ENCODE results near the gene PDLIM7.

Gene PDLIM7

DNA sequence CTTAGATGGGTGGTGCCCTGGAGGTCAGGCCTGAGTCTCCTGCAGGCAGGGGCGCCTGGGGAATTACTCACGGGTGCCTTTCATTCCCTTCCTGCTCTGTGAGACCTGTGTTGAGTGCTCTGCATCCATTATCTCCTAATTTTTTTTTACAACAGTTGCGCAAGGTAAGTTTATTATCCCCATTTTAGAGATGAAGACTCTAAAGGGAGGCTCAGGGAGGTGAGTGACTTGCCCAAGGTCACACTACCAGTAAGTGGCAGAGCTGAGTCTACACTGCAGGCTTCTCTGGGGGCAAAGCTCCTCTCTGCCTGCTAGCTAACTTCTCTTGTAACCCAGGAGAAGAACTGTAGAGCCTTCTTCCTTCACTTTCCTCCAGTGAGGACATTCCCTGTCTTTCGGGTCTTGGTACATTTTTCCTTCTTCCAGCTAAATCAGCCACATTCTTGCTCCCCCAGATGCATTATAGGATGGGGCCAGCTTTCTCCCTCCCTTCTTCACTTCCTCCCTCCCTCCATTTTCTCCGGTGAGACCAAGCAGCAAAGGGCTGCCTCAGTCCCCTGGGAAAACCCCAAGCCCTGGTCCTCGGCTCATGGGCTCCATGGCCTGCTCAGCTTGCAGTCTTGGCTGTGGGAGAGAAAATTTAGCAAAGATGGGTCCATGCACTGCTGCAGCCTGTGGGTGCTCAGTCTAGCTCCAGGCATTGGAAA, 49.0 kb downstream of the PDLIM7 start:
- Histone ChIP-seq H3K18ac (ENCODE audit: low read length) (no peak overlapping the region), H3K27me3 (ENCODE audit: insufficient read depth, low read length, poor library complexity) (no peaks in the 10 kb centered on the region), H3K4ac (ENCODE audit: low read depth, low read length) (no peak overlapping the region), H3K4me3 (ENCODE audit: low read length) (no peak overlapping the region), H4K8ac (ENCODE audit: low read depth, low read length) (no peak overlapping the region), H2BK5ac (ENCODE audit: low read length) (no peak overlapping the region), H3K4me1 (ENCODE audit: control insufficient read depth, low read depth, low read length) (peaks cover 2% of the 10 kb centered on the region), H4K5ac (ENCODE audit: low read length) (no peak overlapping the region), H3K36me3 (ENCODE audit: control insufficient read depth, insufficient read depth, low read length) (no peaks in the 10 kb centered on the region), H3K79me1 (ENCODE audit: low read length) (no peaks in the 10 kb centered on the region), H3K79me2 (ENCODE audit: control insufficient read depth, insufficient read depth, low read length) (no peaks in the 10 kb centered on the region), H3K27ac (ENCODE audit: low read depth, low read length) (no peak overlapping the region), H2BK120ac (ENCODE audit: low read depth, low read length) (no peak overlapping the region), H3K56ac (ENCODE audit: low read length) (no peak overlapping the region), H2BK15ac (replicated peaks; ENCODE audit: low read depth) (no peak overlapping the region), H3K23ac (ENCODE audit: low read length) (no peak overlapping the region), H3K9ac (ENCODE audit: low read length) (no peak overlapping the region), H3K4me2 (ENCODE audit: low read length) (no peak overlapping the region), H2AK5ac (ENCODE audit: low read length) (no peak overlapping the region)
- DNase-seq = no peak
- WGBS (ENCODE audit: extremely low coverage, insufficient coverage, low lambda C conversion rate) = no CpG with 5 or more reads among the region's 6 CpGs

DNA sequence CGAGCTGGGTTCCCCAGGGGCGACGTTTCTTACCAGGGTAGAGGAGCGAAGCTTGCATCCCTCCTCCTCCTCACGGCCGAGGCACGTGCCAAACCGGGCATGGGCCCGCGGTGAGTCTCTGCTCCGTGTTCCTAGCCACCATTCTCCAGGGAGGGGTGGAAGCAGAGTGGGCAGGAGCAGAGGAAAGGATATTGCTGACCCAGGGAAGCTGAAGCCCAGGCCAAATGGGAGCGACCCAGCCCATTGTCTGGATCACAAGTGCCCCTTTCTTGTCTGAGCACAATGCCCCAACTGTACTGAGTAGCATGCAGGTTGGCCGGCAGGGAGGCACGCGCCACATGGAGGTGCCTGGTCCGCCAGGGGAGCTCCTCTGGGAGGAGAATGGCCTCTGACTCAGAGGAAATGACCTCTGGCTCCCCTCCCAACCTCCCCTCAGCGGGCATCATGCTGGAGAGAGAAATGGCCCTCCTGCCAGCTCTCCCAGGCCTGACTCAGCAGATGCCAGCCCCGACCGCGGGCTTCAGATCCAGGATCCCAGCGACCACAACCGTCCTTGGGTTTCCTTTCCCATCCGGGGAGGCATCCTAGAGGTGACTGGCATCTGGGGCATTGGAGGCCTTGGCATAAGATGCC, 49.7 kb downstream of the PDLIM7 start:
- DNase-seq = peak; percentile 88
- Histone ChIP-seq H4K8ac (ENCODE audit: low read depth, low read length) (no peak overlapping the region), H3K4me1 (ENCODE audit: control insufficient read depth, low read depth, low read length) (peaks cover 2% of the 10 kb centered on the region), H3K27ac (ENCODE audit: low read depth, low read length) (no peak overlapping the region), H3K79me1 (ENCODE audit: low read length) (no peaks in the 10 kb centered on the region), H3K18ac (ENCODE audit: low read length) (no peak overlapping the region), H2BK15ac (replicated peaks; ENCODE audit: low read depth) (no peak overlapping the region), H3K36me3 (ENCODE audit: control insufficient read depth, insufficient read depth, low read length) (no peaks in the 10 kb centered on the region), H3K4me3 (ENCODE audit: low read length) (no peak overlapping the region), H2BK120ac (ENCODE audit: low read depth, low read length) (no peak overlapping the region), H3K9ac (ENCODE audit: low read length) (peak overlapping the region; percentile 59), H3K56ac (ENCODE audit: low read length) (peak overlapping the region; percentile 77), H3K4me2 (ENCODE audit: low read length) (peak overlapping the region; percentile 52), H3K27me3 (ENCODE audit: insufficient read depth, low read length, poor library complexity) (no peaks in the 10 kb centered on the region), H2BK5ac (ENCODE audit: low read length) (peak overlapping the region; percentile 9), H3K23ac (ENCODE audit: low read length) (no peak overlapping the region), H2AK5ac (ENCODE audit: low read length) (no peak overlapping the region), H4K5ac (ENCODE audit: low read length) (no peak overlapping the region), H3K4ac (ENCODE audit: low read depth, low read length) (no peak overlapping the region), H3K79me2 (ENCODE audit: control insufficient read depth, insufficient read depth, low read length) (no peaks in the 10 kb centered on the region)
- no CpG with 5 or more reads among the region's 23 CpGs for WGBS (ENCODE audit: extremely low coverage, insufficient coverage, low lambda C conversion rate)

DNA sequence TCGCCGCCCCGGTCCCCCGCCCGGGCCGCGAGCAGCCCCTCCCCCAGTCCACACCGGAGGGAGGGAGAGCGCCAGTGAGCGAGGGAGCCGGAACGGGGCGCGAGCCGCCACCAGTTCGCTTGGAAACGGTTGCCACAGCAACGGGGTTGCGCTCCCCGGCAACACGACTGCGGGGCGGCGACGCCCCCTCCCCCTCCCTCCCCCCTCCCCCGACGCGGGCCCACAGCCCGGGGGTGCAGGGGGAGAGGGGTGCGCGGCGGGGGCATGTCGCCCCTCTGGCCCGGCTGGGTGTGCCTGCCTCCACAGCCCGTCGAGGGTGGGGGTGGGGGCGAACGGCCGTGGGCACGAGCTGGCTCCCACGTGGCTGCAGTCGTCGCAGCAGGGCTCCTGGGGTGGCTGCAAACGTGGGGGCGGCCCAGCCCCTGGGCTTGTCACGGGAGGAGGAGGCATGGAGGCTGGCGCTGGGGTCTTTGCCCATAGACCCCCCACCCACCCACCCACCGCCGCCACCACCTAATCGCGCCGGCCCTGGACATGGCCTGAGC, 50.3 kb downstream of the PDLIM7 start:
- Histone ChIP-seq H3K56ac (ENCODE audit: low read length) (peak overlapping the region; percentile 90), H3K23ac (ENCODE audit: low read length) (no peak overlapping the region), H3K18ac (ENCODE audit: low read length) (peak overlapping the region; percentile 11), H3K9ac (ENCODE audit: low read length) (peak overlapping the region; percentile 76), H2BK5ac (ENCODE audit: low read length) (no peak overlapping the region), H3K27ac (ENCODE audit: low read depth, low read length) (no peak overlapping the region), H3K4ac (ENCODE audit: low read depth, low read length) (no peak overlapping the region), H3K79me2 (ENCODE audit: control insufficient read depth, insufficient read depth, low read length) (no peaks in the 10 kb centered on the region), H3K36me3 (ENCODE audit: control insufficient read depth, insufficient read depth, low read length) (no peaks in the 10 kb centered on the region), H2BK120ac (ENCODE audit: low read depth, low read length) (no peak overlapping the region), H3K4me2 (ENCODE audit: low read length) (peak overlapping the region; percentile 85), H3K4me3 (ENCODE audit: low read length) (no peak overlapping the region), H3K4me1 (ENCODE audit: control insufficient read depth, low read depth, low read length) (peaks cover 2% of the 10 kb centered on the region), H3K27me3 (ENCODE audit: insufficient read depth, low read length, poor library complexity) (no peaks in the 10 kb centered on the region), H3K79me1 (ENCODE audit: low read length) (no peaks in the 10 kb centered on the region), H4K8ac (ENCODE audit: low read depth, low read length) (no peak overlapping the region), H2AK5ac (ENCODE audit: low read length) (no peak overlapping the region), H2BK15ac (replicated peaks; ENCODE audit: low read depth) (no peak overlapping the region), H4K5ac (ENCODE audit: low read length) (no peak overlapping the region)
- peak; percentile 76 for DNase-seq
- no CpG with 5 or more reads among the region's 52 CpGs for WGBS (ENCODE audit: extremely low coverage, insufficient coverage, low lambda C conversion rate)

DNA sequence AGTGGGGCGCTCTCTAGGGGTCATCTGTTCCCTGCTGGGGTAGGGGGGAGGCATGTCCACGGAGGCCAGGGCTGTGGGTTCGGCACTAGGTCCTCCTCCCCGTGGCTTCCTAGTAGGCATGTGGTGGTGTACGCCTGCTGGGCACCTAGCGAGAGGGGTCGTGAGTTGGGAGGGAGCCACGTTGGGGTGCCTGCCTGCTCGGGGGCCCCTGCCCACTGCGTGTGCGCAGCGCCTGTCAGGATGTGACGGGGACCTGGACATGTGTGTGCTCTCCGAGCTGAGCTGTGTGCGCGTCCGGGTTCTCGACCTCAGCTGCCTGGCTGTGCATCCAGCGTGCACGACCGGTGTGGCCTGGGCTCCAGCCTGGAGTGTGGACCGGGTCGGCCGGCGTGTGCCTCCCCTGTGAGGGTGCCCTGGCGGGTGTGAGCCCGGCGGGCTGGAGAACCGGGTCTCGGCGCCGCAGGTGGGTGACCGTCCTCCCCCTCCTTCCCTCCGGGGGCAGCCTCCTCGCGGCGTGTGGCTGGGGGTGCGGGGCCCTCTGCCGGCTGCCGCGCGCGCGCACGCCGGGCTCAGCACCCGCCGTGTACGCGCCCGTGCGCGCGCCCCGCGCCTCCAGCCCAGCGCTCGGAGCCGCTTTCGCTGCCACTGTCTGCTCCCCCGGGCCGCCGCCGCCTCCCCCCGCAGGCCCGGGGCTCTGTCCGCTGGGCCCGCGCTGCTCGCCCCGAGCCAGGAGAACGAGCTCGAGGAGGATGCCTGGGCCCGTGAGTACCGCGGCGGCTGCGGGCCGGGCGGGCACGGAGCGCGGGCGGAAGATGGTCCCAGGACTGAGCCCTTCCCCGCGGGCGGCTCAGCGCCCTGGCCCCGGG, 51.0 kb downstream of the PDLIM7 start, which contains the start of gene PRR7:
Gene PRR7 (plus strand): TSS at position 615 of the 866 bp plus-strand sequence. CDS start 8,254 bp downstream, outside the sequence.
- no peak within 1 kb of the TSS for H4K5ac ChIP-seq (ENCODE audit: low read length)
- WGBS (ENCODE audit: extremely low coverage, insufficient coverage, low lambda C conversion rate) = no CpG with 5 or more reads among the region's 89 CpGs
- no peaks in the 10 kb centered on the region for H3K79me2 ChIP-seq (ENCODE audit: control insufficient read depth, insufficient read depth, low read length)
- peak within 1 kb of the TSS; percentile 9 for H2BK5ac ChIP-seq (ENCODE audit: low read length)
- DNase-seq = peak; percentile 64
- no peaks in the 10 kb centered on the region for H3K36me3 ChIP-seq (ENCODE audit: control insufficient read depth, insufficient read depth, low read length)
- peak within 1 kb of the TSS; percentile 85 for H3K23ac ChIP-seq (ENCODE audit: low read length)
- H3K4me3 ChIP-seq (ENCODE audit: low read length) = peak within 1 kb of the TSS; percentile 21
- no peak within 1 kb of the TSS for H2BK15ac ChIP-seq (replicated peaks; ENCODE audit: low read depth)
- H2AK5ac ChIP-seq (ENCODE audit: low read length) = no peak within 1 kb of the TSS
- no peaks in the 10 kb centered on the region for H3K79me1 ChIP-seq (ENCODE audit: low read length)
- H3K27ac ChIP-seq (ENCODE audit: low read depth, low read length) = no peak within 1 kb of the TSS
- peaks cover 2% of the 10 kb centered on the region for H3K4me1 ChIP-seq (ENCODE audit: control insufficient read depth, low read depth, low read length)
- peak within 1 kb of the TSS; percentile 76 for H3K9ac ChIP-seq (ENCODE audit: low read length)
- peak within 1 kb of the TSS; percentile 85 for H3K4me2 ChIP-seq (ENCODE audit: low read length)
- no peaks in the 10 kb centered on the region for H3K27me3 ChIP-seq (ENCODE audit: insufficient read depth, low read length, poor library complexity)
- no peak within 1 kb of the TSS for H4K8ac ChIP-seq (ENCODE audit: low read depth, low read length)
- H3K56ac ChIP-seq (ENCODE audit: low read length) = peak within 1 kb of the TSS; percentile 90
- H3K4ac ChIP-seq (ENCODE audit: low read depth, low read length) = no peak within 1 kb of the TSS
- H3K18ac ChIP-seq (ENCODE audit: low read length) = peak within 1 kb of the TSS; percentile 11
- H2BK120ac ChIP-seq (ENCODE audit: low read depth, low read length) = no peak within 1 kb of the TSS

DNA sequence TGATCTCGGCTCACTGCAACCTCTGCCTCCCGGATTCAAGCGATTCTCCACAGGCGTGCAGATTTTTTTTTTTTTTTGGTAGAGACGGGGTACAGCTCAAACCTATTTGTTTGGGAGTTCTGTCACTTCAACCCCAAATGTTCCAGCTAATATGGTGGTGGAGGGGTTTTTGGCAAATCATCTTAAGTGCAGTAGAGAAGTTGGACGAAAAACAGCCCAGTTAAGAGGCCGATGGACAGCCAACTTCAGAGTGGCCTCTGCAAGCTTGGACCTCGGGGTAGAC, 51.5 kb downstream of the PDLIM7 start:
- Histone ChIP-seq H4K8ac (ENCODE audit: low read depth, low read length) (no peak overlapping the region), H3K27ac (ENCODE audit: low read depth, low read length) (no peak overlapping the region), H3K27me3 (ENCODE audit: insufficient read depth, low read length, poor library complexity) (no peaks in the 10 kb centered on the region), H3K36me3 (ENCODE audit: control insufficient read depth, insufficient read depth, low read length) (no peaks in the 10 kb centered on the region), H3K23ac (ENCODE audit: low read length) (peak overlapping the region; percentile 85), H3K79me1 (ENCODE audit: low read length) (no peaks in the 10 kb centered on the region), H4K5ac (ENCODE audit: low read length) (no peak overlapping the region), H3K56ac (ENCODE audit: low read length) (no peak overlapping the region), H2BK15ac (replicated peaks; ENCODE audit: low read depth) (no peak overlapping the region), H3K9ac (ENCODE audit: low read length) (peak overlapping the region; percentile 76), H2BK120ac (ENCODE audit: low read depth, low read length) (no peak overlapping the region), H3K4me3 (ENCODE audit: low read length) (no peak overlapping the region), H3K4me1 (ENCODE audit: control insufficient read depth, low read depth, low read length) (peaks cover 2% of the 10 kb centered on the region), H3K79me2 (ENCODE audit: control insufficient read depth, insufficient read depth, low read length) (no peaks in the 10 kb centered on the region), H2BK5ac (ENCODE audit: low read length) (no peak overlapping the region), H2AK5ac (ENCODE audit: low read length) (no peak overlapping the region), H3K4ac (ENCODE audit: low read depth, low read length) (no peak overlapping the region), H3K4me2 (ENCODE audit: low read length) (no peak overlapping the region), H3K18ac (ENCODE audit: low read length) (no peak overlapping the region)
- DNase-seq = no peak
- no CpG with 5 or more reads among the region's 8 CpGs for WGBS (ENCODE audit: extremely low coverage, insufficient coverage, low lambda C conversion rate)
